NCI-H82 treated with DMSO at 0.1 percent for 48 hours (cell line): ENCODE results near the gene ZFAND6.

Experiments
- DNase-seq: peaks from one replicate; lab custom pipeline; 2025; ENCODE audit not compliant: unreplicated experiment; lab: John Stamatoyannopoulos, UW

ZFAND6 gene

DNA sequence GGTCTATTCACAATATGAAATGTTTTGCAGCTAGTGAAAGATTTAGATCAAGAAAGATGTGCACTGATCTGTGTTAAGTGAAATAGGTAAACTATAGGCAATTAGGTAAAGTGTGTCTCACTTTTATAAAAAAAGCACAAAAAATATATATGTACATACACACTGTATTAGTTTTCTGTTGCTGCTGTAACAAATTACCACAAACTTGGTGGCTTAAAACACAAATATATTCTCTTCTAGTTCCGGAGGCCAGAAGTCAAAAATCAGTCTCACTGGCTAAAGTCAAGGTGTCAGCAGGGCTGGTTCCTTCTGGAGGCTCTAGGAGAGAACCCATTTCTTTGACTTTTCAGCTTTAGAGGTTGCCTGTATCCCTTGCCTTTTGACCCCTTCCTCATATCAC, 104.4 kb downstream of the ZFAND6 start:
- DNase-seq, result no peak

DNA sequence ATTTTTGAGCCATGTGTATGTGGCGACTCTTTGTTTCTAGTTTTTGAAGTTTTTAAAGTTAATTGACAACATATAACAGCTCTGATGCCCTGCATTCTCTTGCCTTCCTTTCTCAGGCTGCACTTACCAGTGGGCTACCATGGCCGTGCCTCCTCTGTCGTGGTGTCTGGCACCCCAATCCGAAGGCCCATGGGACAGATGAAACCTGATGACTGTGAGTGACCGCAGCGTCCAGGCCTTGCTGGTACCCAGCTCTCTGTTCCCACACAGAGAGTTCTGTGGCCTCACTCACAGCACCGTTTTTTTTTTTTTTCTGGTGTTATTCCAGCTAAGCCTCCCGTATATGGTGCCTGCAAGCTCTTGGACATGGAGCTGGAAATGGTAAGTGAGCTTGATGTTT, 108.5 kb downstream of the ZFAND6 start:
- DNase-seq, result no peak

DNA sequence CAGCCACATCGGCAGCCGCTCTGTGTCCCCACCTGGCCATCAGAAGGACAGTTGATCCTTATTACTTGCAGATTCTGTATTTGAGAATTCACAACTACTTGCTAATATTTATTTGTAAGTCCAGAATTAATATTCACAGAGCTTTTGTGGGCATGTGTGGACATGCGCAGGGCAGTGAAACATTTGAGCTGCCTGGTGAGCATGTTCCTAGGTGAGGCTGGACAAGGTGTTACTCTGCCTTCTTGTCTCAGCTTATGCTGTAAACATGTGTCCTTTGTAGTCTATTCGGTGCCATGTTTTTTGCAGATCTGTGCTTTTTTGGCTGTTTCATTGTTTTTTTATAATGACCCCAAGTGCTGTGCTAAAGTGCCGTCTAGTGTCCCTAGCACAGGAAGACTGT, 108.9 kb downstream of the ZFAND6 start:
- no peak for DNase-seq

DNA sequence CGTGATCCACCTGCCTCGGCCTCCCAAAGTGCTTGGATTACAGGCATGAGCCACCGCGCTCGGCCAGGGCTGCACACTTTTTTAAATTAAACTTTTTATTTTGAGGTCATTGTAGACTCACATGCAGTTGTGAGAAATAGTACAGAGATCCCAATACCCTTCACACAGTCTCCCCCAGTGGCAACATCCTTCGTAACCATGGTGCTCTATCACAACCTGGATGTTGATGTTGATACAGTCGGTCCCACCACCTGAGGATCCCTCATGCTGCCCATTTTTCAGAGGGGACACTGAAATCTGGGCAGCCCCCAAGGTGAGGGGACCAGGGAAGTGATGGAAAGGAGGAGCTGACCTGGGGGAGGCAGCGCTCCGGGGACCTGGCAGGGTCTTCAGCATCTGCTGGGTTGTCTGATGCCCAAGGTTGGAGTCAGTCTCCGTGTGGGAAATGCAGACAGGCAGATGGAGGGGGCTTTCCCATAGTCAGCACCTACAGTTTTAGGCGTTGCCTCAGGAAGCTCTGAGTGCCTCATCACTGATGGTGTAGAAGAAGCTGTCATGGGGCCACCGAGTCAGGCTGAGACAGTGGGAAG, 110.4 kb downstream of the ZFAND6 start:
- no peak for DNase-seq

DNA sequence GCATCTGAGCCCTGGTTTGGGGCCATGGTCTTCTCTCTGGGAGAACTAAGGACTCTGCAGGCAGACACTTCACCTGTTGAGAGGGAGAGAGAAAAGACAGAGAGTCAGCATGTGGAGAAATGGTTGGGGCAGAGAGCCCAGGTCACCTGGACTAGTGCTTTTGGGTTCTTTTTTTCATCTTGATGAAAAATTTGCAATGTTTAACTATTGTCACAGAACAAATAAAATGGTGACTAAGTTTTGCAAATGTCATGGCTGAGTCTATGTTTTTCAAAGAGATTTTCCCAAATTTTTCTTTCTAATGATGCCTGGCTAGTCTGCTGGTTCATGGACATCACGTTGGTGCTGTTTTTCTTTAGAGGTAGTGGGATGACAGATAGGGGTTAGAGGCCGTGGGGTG, 111.1 kb downstream of the ZFAND6 start:
- DNase-seq, result no peak

DNA sequence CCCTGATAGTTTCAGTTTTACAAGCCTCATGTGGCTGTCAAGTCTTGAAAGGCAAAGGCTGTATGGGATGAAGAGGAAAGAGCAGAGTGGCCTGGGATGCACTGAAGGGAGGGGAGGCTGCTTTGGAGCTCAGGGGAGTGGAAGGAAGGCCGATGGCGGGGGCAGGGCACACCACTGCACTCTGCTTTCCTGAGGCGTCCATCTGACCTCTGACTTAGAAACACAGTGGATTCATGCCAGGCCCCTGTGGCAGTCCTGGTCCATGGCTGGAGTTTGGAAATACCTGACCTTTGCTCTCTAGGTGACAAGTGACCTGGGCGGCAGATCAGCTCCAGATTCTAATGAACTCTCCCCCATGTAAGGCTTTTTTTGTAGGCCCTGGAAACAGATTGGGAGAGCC, 112.3 kb downstream of the ZFAND6 start:
- no peak for DNase-seq

DNA sequence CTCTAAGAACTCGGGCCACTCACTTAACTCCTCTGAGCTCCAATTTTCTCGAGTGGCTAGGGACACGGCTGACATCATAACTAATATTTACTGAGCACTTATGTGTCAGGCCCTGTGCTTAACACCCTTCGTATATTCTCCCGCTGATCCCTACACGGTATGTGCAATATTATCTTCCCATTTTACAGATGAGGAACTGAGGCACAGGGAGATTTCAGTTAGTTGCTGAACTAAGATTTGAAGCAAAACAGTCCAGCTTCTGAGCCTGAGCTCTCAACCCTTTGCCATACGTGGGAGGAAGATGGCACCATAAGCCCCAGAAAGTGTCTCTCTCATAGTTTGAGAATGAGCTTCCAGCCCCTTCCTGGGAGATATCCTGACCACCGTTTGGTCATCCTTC, 112.9 kb downstream of the ZFAND6 start:
- DNase-seq, result no peak

DNA sequence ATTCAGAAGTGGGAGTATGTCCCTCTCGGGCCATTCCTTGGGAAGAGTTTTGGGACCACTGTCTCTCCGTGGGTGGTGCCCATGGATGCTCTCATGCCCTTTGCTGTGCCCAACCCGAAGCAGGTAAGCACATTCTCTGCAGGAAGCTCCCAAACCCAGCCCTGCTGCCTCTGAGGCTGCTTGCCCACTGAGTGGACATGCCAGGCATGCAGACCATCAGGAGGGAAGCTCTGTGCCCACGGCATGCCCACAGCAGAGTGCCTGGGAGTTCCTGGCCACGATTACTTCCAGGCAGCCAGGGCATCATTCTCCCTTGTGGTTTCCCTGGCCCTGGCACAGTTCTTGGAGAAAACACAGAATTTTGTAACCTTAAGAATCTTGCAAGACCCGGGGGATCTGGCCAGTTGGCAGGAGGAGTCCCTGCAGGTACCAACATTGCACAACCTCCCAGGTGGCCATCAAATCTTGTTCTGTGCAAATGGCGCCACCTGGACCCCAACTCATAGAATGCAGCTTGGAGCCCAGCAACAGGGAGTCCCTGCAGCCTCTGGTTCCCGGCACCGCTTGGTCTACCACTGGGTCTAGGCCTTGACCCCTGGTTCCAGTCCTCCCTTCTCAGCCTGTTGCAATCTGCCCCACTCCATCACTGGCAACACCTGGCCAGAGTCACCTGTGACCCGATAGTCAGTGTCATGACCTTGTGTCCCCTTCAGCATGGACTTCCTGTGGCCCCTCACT, 113.7 kb downstream of the ZFAND6 start:
- DNase-seq, result no peak

DNA sequence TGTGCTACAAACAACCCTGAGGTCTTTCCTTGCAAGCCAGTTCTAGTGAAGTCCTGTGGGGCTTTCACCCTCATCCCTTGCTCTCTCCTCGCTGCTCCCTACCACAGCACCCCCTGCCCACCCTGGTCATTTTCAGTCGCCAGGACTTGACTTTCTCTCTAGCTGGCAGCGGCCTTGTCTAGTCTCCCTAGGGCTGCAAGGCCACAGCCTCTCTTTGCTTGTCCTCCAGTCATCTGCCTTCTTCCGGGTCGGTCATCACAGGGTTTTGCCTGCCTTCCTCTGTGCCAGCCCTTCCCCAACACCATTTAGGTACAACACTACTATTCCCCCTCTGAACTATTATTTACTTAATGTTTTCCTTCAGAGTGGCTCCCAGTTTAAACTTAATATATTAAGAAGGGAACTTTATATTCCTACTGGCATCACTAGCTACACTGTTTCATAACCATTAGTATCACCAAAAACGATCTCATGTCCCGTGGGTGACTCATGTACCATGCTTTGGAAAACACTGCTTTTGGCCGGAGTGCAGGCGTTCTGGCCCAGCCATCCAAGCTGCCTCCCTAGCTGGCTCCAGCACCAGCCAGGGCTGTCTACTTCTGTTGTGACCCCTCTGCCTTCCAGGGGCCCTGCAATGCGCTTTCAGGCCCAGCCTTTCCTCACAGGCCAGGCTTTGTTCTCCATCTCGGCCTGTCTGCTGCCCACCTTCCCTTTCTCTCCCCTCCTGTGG, 114.7 kb downstream of the ZFAND6 start:
- no peak for DNase-seq

DNA sequence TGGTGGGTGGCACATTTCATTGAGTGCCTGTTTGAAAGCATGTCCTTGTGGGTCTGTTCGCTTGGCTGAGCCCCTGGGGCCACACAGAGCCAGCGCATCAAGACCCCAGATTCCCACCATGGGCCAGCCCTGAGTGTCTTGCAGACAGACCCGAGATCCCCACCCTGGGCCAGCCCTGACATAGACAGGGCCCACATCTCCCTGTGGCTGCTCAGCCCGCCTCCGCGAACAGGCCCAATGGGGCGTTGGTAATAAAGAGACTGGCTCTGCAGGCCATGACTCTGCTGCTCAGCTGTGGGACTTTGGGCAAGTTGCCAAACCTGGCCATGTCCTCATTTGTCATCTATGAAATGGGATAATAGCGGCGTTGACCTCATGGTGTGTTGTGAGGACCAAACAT, 116.0 kb downstream of the ZFAND6 start:
- DNase-seq, result no peak

DNA sequence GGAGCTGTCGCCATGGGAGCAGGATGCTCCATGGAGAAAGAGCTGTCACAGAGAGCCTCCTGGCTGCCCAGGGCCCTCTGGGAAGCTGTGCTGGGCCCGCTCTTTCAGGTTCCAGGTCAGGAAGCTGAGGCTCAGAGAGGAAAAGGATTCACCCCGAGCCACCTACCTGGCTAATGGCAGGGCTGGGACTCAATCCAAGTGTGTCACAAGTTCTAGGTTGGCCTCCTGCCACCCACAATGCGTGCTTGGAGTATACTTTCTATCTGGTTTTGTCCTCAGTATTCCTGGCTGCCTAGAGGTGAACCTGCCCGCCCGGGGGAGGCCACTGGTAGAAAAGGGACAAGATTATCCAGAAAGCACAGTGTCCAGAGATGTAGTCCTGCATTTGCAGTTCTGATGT, 117.0 kb downstream of the ZFAND6 start:
- DNase-seq, result no peak

DNA sequence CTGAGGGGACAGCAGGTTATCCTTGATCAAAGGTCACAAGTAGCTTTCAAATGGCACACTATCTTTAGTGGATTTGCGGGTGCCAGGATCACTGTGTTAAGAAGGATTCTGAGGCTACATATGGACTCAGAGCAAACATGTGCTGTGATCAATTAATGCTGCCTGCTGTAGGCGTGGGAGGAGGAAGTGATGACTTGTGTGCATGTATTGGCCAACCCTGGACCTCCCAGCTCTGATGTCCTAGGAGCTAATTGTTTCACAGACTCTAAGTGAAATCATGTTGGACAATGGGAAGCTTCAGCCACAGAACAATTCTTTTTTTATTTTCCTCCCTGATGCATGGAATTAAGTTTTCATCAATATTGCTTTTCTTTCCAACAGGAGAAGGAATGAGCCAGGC, 117.7 kb downstream of the ZFAND6 start:
- DNase-seq, result no peak

DNA sequence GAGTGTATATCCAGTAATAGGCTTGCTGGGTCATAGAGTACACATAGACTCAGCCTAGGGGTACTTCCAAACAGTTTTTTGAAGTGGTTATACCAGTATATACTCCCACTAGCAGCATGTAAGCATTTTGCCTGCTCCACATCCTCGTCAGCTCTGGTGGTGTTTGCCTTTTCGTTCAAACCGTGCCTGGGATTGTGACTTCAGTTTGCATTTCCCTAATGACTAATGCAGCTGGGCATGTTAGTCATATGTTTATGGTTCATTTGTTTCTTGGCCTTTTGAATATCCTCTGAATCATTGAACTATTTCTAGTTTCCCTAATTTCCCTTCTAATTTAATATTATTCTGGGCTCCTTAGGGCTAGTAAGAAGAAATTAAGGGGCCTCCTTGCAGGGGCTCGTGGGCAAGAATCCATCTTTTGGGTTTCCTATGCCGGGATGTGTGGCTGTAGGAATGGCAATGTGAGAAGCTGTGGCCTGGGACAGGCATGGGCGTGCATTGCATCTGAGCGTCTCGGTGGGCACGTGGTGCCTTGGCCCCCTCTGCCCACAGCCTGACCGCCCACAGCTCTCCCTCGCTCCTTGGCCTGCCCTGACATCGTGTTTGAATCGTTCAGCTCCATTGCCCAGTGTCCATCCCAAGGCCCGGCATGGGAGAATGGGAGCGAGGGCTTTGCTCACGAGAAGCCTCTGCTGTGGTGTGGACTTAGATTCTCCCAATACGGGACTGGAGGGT, 119.7 kb downstream of the ZFAND6 start:
- no peak for DNase-seq

DNA sequence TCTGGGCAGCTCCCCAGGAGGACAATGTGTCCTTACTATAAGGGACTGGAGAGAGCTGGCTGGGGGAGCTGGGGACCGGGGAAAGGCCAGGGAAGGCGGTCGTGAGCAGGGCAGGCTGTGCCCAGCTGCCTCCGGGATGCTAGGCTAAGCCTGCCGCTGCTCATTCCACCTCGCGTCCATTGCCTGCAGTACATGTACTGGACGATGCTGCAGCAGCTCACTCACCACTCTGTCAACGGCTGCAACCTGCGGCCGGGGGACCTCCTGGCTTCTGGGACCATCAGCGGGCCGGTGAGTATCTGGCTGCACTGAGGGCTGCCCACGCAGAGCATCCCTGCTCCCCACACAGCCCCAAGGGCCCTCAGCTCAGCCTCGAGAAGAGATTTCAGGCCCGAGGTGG, 120.5 kb downstream of the ZFAND6 start:
- no peak for DNase-seq

DNA sequence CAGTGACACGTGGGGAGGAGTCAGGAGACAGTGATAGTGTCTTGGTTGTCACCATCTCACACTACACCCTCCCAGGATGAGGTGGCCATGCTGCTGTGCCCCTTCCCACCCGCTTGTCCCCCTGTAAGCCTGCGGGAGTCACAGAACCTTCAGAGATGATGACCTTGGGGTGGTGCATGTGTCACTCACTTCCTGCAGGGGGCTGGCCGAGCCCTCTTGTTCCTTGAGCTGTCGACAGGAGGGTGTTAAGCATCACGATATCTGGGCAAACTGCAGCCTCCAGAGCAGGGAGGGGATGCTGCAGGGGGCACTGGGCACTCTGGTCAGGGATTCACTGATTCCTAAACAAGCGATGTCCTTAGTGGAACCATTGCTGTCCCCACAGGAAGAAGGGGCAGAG, 121.0 kb downstream of the ZFAND6 start:
- no peak for DNase-seq

DNA sequence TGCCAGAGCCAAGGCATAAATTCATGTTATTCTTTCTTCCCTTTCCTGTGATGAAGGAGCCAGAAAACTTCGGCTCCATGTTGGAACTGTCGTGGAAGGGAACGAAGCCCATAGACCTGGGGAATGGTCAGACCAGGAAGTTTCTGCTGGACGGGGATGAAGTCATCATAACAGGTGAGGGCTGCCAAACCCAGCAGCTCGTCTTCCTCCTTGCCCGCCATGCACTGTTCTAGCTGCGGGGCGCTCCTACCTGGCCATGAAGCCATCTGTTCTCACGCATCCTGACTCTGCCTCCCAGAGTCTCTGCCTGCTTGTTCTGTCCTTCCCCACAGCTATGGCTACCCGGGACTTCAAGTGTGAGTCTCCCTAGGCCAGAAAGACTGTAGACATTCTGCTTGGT, 121.5 kb downstream of the ZFAND6 start:
- DNase-seq, result no peak

DNA sequence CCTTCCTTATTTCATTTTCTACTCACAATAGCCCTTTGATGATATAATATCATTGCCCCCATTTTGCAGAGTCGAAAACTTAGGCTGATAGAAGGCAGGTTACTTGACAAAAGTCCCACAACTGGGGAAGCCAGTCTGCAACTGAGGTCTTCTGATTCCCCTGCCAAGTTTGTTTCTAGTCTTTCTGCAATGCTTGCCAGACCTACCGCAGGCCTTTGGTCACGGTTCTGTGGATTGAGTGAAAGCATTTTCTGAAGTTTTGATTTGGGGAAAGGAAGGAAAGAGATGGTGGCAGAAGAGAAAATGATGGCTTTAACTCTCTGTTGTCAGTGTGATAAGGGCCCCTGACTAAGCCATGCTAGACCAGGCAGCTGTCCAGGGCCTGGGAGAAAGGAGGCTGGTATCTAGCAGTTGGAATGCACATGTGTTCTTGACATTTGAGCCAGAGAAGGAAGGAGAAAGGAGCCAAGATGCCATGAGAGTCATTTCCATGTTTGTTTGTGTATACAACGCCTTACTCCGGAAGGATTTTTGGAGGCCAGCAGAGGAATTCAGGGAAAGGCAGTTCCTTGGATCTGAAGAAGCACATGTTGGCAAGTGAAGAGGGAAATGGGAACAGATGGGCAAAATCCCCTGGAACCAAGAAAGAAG, 123.3 kb downstream of the ZFAND6 start:
- DNase-seq, result no peak

DNA sequence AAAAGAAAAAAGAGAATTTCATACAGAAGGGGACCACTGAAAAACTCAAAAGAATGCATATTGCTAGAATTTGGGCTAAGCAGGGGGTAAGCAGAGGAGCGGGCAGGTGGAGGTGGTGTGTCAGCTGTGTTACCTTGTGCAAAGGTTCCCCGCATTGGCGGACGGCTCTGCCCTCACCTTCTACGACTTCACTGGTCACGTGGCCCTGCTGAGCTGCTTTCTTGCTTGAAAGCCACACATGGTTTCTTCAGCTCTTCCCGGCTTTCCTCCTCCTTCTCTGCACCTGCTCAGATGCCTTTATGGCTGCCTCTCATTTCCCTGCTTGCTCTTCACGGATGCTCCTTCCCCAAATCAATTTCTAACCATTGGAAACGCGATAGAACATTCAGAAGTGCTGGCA, 123.8 kb downstream of the ZFAND6 start:
- no peak for DNase-seq

DNA sequence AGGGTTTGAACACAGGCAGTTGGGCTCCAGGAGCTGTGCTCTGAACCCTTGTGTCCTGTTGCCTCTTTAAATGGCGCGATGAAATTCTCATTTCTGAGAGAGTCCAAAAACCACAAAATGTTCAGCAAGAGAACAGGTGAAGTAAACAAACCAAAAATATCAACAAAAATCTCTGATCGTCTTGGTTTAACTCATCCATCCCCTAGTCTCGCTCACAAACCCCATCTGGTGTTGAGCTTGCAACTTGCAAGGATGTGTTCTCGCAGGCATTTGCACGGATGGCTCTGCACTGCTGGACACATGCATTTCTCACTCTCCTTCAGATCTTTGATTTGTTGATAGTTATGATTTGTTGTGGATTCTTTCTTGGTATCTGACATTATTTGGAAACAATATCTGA, 124.4 kb downstream of the ZFAND6 start:
- no peak for DNase-seq

DNA sequence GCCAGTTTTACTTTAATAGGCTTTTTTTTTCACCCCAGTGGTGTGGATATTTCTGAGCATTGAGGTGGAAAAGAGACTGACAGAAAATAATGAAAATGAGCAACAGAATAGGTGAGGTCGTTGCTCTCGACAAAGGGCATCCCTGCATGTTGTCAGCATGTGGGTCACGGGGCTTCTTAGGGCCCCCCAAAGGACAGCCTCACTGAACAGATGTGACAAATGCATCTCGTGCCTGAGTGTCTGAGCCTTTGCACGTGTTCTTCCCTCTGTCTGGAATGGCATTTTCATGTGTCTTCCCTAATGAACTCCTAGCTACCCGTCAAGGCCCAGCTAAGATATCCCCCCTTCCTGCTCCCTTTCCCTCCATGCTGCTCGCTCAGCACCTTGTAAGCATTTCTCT, 125.1 kb downstream of the ZFAND6 start:
- no peak for DNase-seq

DNA sequence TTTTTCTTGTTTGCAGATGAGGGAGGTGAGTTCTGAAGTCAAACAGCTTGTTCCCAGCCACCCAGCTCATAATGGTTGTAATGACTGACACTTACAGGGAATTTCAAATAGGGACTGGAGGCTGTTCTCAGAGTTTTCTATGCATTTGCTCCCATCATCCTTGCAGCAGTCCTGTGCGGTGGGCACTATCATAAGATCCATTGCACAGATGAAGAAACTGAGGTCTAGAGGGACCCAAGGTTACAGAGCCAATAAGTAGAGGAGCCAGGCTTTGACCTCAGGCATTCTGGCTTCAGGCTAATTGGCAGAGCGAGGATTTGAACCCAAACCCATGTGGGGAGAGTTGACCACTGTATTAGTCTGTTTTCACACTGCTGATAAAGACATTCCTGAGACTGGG, 125.7 kb downstream of the ZFAND6 start:
- DNase-seq, result no peak
